ENCODE measurements around the gene VGLL3.

- TF ChIP-seq ZFP30 (CRISPR knock-in tag; IDR thresholded peaks at IDR 0.05) (no peak), CSRNP3 (CRISPR knock-in tag; IDR thresholded peaks at IDR 0.05) (no peak), TOX (CRISPR knock-in tag; IDR thresholded peaks at IDR 0.05; ENCODE audit: borderline replicate concordance) (no peak), OSR1 (CRISPR knock-in tag; IDR thresholded peaks at IDR 0.05) (no peak)
- TF ChIP-seq, protein P1, sequence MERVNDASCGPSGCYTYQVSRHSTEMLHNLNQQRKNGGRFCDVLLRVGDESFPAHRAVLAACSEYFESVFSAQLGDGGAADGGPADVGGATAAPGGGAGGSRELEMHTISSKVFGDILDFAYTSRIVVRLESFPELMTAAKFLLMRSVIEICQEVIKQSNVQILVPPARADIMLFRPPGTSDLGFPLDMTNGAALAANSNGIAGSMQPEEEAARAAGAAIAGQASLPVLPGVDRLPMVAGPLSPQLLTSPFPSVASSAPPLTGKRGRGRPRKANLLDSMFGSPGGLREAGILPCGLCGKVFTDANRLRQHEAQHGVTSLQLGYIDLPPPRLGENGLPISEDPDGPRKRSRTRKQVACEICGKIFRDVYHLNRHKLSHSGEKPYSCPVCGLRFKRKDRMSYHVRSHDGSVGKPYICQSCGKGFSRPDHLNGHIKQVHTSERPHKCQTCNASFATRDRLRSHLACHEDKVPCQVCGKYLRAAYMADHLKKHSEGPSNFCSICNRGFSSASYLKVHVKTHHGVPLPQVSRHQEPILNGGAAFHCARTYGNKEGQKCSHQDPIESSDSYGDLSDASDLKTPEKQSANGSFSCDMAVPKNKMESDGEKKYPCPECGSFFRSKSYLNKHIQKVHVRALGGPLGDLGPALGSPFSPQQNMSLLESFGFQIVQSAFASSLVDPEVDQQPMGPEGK (CRISPR knock-in tag; IDR thresholded peaks at IDR 0.05; ENCODE audit: borderline replicate concordance), result no peak
- TF ChIP-seq, protein P2, sequence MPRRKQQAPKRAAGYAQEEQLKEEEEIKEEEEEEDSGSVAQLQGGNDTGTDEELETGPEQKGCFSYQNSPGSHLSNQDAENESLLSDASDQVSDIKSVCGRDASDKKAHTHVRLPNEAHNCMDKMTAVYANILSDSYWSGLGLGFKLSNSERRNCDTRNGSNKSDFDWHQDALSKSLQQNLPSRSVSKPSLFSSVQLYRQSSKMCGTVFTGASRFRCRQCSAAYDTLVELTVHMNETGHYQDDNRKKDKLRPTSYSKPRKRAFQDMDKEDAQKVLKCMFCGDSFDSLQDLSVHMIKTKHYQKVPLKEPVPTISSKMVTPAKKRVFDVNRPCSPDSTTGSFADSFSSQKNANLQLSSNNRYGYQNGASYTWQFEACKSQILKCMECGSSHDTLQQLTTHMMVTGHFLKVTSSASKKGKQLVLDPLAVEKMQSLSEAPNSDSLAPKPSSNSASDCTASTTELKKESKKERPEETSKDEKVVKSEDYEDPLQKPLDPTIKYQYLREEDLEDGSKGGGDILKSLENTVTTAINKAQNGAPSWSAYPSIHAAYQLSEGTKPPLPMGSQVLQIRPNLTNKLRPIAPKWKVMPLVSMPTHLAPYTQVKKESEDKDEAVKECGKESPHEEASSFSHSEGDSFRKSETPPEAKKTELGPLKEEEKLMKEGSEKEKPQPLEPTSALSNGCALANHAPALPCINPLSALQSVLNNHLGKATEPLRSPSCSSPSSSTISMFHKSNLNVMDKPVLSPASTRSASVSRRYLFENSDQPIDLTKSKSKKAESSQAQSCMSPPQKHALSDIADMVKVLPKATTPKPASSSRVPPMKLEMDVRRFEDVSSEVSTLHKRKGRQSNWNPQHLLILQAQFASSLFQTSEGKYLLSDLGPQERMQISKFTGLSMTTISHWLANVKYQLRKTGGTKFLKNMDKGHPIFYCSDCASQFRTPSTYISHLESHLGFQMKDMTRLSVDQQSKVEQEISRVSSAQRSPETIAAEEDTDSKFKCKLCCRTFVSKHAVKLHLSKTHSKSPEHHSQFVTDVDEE (CRISPR knock-in tag; IDR thresholded peaks at IDR 0.05), result no peak
Observed at GRCh38 chr3:86954747-86955146, 36.2 kb downstream of the VGLL3 start.
